HAP-1 (cell line): ENCODE measurements around the gene CWC25.
"Not testable (repeated sequence)": the region's sequence is repeated elsewhere in the genome, so short reads cannot be mapped to it uniquely, and the experiment has no call there.

Source experiments
- DNase-seq, 2 experiments: peaks; one replicate each; pipeline ENCODE4 v3.0.0-alpha.2; 2016 to 2020; ENCODE audit warnings: low spot score in 2 of 2
- H3K27me3 ChIP-seq: fragments of 250-450 bp; sonication (Bioruptor Pico); 2 replicates; pipeline ENCODE4 v1.5.1; 2020; ENCODE audit warnings: low read depth, mild to moderate bottlenecking, moderate library complexity
- H3K36me3 ChIP-seq: fragments of 250-450 bp; sonication (Bioruptor Pico); replicated peaks from 2 replicates; pipeline ENCODE4 v1.5.1; 2020; ENCODE audit warnings: mild to moderate bottlenecking
- H3K4me1 ChIP-seq: fragments of 250-450 bp; sonication (Bioruptor Pico); 2 replicates; pipeline ENCODE4 v1.5.1; 2020; ENCODE audit warnings: mild to moderate bottlenecking
- H3K4me3 ChIP-seq: fragments of 250-450 bp; sonication (Bioruptor Pico); 2 replicates; pipeline ENCODE4 v1.5.1; 2020; ENCODE audit warnings: mild to moderate bottlenecking, moderate library complexity
- H3K9me3 ChIP-seq: fragments of 250-450 bp; sonication (Bioruptor Pico); 2 replicates; pipeline ENCODE4 v1.5.1; 2020; ENCODE audit warnings: mild to moderate bottlenecking, moderate library complexity
- in situ Hi-C: fragments of 300-500 bp; cut with MboI; formaldehyde crosslinking; loops from 3 replicates; pipeline ENCODE4 v1.14.3; 2020; ENCODE audit warnings: low sequenced_read_pairs, inconsistent platforms, mixed read lengths

Gene CWC25

DNA sequence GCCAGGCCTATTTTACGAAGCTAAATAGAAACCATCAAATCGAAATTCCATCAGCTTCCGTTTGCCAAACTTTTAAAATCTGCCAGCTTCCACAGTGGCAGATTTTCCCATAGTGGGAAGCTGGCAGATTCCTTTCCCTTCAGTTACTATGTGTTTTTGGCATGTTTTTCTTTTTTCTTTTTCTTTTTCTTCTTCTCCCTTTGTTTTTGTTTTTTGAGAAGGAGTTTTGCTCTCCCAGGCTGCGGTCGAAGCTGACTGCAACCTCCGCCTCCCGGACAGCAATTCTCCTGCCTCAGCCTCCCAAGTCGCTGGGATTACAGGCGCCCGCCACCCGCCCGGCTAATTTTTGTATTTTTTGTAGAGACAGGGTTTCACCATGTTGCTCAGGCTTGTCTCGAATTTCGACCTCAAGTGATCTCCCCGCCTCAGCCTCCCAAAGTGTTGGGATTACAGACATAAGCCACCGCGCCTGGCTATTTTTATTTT, 684 bp upstream of the CWC25 start:
- peak overlapping the region; percentile 93 for H3K4me3 ChIP-seq
- no peak for DNase-seq
- H3K27me3 ChIP-seq = no peaks in the 10 kb centered on the region
- no peaks in the 10 kb centered on the region; the same call in 1 of the 2 replicates for H3K9me3 ChIP-seq
- in situ Hi-C loops = no loop called here
- H3K36me3 ChIP-seq = peaks cover 3% of the 10 kb centered on the region
- H3K4me1 ChIP-seq = peaks cover 14% of the 10 kb centered on the region

DNA sequence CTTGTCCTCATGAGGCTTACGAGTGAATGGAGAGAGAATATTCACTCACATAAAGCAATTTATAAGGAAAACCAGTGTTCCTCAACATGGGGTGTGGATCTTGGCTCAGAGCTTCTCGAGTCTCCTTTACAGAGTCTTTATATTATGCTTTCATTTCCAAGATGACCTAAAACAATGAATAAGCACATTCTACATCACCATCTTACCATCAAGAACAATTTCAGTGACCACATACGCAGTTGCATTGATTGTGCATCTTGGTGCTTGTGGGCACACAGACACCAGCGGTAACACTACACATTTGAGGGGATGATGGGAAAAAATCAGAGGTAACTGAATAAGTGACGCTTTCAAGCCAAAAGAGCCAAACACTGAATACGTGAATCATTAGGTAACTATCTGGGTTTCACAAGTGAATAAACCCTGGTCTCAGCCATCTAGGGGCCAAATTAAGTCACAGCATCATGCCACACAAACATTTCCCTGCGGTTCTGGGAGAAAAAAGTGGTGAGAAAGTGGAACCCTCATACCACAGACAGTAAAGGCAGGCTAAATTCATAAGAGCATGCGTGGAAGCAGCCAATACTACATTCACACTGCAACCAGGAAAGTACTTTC, 9.4 kb downstream of the CWC25 start:
- Histone ChIP-seq H3K27me3 (no peaks in the 10 kb centered on the region), H3K36me3 (peaks cover 34% of the 10 kb centered on the region), H3K9me3 (no peaks in the 10 kb centered on the region), H3K4me3 (no peak overlapping the region), H3K4me1 (no peaks in the 10 kb centered on the region)
- DNase-seq = no peak
- in situ Hi-C loops = no loop called here

GRCh38 chr17:38809828-38810227, 15.3 kb downstream of the CWC25 start:
- H3K4me3 ChIP-seq = no peak overlapping the region
- in situ Hi-C loops = no loop called here
- H3K27me3 ChIP-seq = no peaks in the 10 kb centered on the region
- no peak for DNase-seq
- H3K9me3 ChIP-seq = no peaks in the 10 kb centered on the region
- no peaks in the 10 kb centered on the region for H3K4me1 ChIP-seq
- H3K36me3 ChIP-seq = peaks cover 55% of the 10 kb centered on the region

GRCh38 chr17:38800237-38800760, 24.8 kb downstream of the CWC25 start:
- Histone ChIP-seq H3K9me3 (no peaks in the 10 kb centered on the region), H3K4me3 (peak overlapping the region; percentile 78), H3K27me3 (no peaks in the 10 kb centered on the region), H3K36me3 (peaks cover 38% of the 10 kb centered on the region), H3K4me1 (peaks cover 14% of the 10 kb centered on the region)
- in situ Hi-C loops = no loop called here
- no peak for DNase-seq

- DNase-seq = peak; percentile 97 to 99
- in situ Hi-C loops = no loop called here
- Histone ChIP-seq H3K4me1 (peaks cover 14% of the 10 kb centered on the region), H3K9me3 (no peaks in the 10 kb centered on the region), H3K4me3 (peak within 1 kb of the TSS; percentile 78), H3K27me3 (no peaks in the 10 kb centered on the region), H3K36me3 (peaks cover 35% of the 10 kb centered on the region)
These were observed 25.5 kb downstream of the CWC25 start, which contains the start of gene PIP4K2B for GRCh38 chr17:38799501-38800236. Gene PIP4K2B, minus strand, starts transcription at chr17:38799556. Its CDS starts 132 bp downstream, at chr17:38799424.

DNA sequence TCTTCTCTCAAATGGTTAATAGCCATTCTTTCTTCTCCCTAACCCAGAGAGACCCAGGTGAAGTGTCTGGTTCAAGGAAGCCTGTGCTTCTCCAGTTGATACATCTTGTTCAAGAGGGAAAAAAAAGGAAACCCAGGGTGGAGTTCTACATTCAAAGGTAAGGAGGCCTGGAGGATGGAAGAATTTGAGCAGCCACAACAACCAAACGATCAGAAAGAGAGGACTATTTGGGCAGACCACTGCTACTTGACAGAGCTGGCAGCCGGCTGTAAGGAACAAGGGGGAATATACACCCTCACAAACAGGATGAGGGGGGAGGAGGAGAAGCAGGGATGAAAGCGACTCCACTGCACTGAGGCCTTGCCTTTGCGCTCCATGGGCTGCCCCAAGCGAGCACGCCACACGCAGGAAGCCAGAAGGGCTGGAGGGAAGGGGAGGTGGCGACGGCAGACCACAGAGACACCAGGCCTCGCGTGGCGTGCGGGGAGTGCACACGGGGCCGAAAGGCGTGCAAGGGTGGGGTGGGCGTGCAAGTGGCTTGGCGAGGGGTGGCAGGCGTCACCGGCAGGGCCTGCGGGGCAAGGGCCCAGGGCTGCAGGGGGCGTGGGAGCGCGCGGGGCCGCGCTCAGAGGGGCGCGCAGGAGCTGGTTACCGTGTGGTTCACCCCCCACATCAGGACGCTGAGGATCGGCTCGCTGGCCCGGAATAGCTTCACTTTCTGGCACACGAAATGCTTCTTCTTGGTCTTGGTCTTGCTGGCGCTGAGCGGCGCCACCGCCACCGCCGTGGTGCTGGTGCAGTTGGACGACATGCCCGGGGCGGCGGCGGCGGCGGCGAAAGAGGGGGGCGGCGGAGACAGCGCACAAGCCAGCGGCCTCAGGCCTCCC, 26.3 kb downstream of the CWC25 start:
- H3K9me3 ChIP-seq = no peaks in the 10 kb centered on the region
- no peaks in the 10 kb centered on the region for H3K27me3 ChIP-seq
- in situ Hi-C loops = no loop called here
- peaks cover 30% of the 10 kb centered on the region for H3K36me3 ChIP-seq
- peak overlapping the region; percentile 78 for H3K4me3 ChIP-seq
- H3K4me1 ChIP-seq = peaks cover 14% of the 10 kb centered on the region
- DNase-seq = peak in 1 of 2 experiments; percentile 11

- in situ Hi-C loops = no loop called here
- H3K27me3 ChIP-seq = no peaks in the 10 kb centered on the region
- peaks cover 14% of the 10 kb centered on the region for H3K4me1 ChIP-seq
- H3K9me3 ChIP-seq = no peaks in the 10 kb centered on the region
- H3K36me3 ChIP-seq = peaks cover 25% of the 10 kb centered on the region
- H3K4me3 ChIP-seq = peak overlapping the region; percentile 78
- DNase-seq = no peak
These were observed 27.3 kb downstream of the CWC25 start for GRCh38 chr17:38797828-38798227.

DNA sequence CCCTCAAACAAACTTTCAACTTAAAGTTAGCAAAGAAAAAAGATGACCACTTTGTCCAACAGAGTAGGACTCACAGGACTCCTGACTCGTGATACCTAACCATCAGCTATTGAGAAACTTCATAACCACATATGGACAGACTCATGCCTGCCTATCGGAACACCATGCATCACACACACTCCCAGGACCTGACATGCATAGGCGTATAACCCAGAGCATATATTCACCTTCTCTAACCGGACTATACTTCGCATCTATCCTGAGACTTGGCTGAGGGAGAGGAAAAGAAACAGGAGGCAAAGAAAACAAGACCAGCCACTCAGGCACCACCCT, 28.0 kb downstream of the CWC25 start:
- Histone ChIP-seq H3K4me1 (peaks cover 14% of the 10 kb centered on the region), H3K36me3 (peaks cover 18% of the 10 kb centered on the region), H3K4me3 (no peak overlapping the region), H3K27me3 (no peaks in the 10 kb centered on the region), H3K9me3 (no peaks in the 10 kb centered on the region)
- in situ Hi-C loops = no loop called here
- no peak for DNase-seq

DNA sequence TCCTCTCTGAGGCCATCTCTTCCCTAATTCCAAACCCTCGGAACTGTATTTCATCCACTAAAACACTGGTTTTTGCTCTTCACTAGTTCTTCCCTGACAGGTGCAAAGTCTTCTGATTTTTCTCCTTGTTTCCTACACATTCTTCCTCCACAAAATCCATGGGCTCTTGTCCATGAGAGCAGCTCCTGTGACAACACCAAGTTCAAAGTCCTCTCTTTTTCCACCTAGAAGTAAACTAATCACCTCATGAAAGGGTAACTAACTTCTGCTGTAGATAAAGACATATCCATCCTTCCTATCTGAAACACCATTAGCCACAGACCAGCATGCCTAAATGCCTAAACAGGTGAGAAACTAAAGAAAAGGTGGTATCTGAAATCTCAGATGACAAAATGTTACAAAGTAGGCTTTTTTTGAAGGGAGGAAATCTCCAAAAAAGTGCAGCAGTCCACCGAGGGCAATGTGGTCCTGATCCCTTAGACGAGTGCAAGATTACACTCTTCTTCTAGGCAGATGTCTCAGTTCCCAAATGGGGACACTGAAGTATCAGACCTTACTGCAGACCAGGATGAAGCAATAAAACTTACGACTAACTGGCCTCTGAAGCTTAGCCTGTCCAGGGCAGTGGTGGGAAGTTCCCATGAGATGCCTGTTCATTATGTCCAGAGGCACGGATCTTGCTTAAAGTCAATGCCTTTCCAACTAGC, 28.5 kb downstream of the CWC25 start:
- Histone ChIP-seq H3K4me1 (peaks cover 14% of the 10 kb centered on the region), H3K9me3 (no peaks in the 10 kb centered on the region), H3K36me3 (peaks cover 18% of the 10 kb centered on the region), H3K27me3 (no peaks in the 10 kb centered on the region), H3K4me3 (no peak overlapping the region)
- no peak for DNase-seq
- in situ Hi-C loops = no loop called here

GRCh38 chr17:38794221-38794620, 30.9 kb downstream of the CWC25 start:
- Histone ChIP-seq H3K27me3 (no peaks in the 10 kb centered on the region), H3K9me3 (no peaks in the 10 kb centered on the region), H3K36me3 (peaks cover 12% of the 10 kb centered on the region), H3K4me1 (peaks cover 13% of the 10 kb centered on the region), H3K4me3 (no peak overlapping the region)
- DNase-seq = no peak
- in situ Hi-C loops = no loop called here

GRCh38 chr17:38791162-38791561, 34.0 kb downstream of the CWC25 start:
- in situ Hi-C loops = no loop called here
- peaks cover 10% of the 10 kb centered on the region for H3K36me3 ChIP-seq
- DNase-seq = no peak

DNA sequence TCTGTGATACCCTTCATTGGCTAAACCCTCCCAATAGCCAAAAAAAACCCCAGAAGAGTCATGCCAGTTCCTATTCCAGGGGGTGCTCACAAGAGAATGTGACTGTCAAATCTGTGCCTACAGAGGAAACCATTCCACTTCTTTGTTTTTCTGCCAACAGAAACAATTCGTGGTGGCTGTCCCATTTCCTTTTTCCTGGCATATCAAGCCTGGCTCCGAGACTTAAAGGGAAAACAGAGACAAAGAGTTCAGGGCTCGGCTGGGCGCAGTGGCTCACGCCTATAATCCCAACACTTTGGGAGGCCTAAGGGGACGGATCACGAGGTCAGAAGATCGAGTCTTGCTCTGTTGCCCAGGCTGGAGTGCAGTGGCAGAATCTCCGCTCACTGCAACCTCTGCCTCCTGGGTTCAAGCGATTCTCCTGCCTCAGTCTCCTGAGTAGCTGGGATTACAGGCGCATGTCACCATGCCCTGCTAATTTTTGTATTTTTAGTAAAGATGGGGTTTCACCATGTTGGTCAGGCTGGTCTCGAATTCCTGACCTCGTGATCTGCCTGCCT, 34.9 kb downstream of the CWC25 start:
- H3K4me1 ChIP-seq, H3K4me3 ChIP-seq, H3K27me3 ChIP-seq, in situ Hi-C loops, H3K9me3 ChIP-seq, DNase-seq: not testable (repeated sequence)
- H3K36me3 ChIP-seq = peaks cover 15% of the 10 kb centered on the region

More at GRCh38 chr17:38791162-38791561, 34.0 kb downstream of the CWC25 start:
- Histone ChIP-seq H3K4me3 (no peak overlapping the region), H3K4me1 (peaks cover 7% of the 10 kb centered on the region), H3K27me3 (no peaks in the 10 kb centered on the region), H3K9me3 (no peaks in the 10 kb centered on the region)

GRCh38 chr17:38789185-38789584, 35.9 kb downstream of the CWC25 start:
- H3K9me3 ChIP-seq = no peaks in the 10 kb centered on the region
- no peaks in the 10 kb centered on the region for H3K27me3 ChIP-seq
- no peak overlapping the region for H3K4me3 ChIP-seq
- DNase-seq = peak in 1 of 2 experiments; percentile 22
- in situ Hi-C loops = no loop called here
- peaks cover 25% of the 10 kb centered on the region for H3K36me3 ChIP-seq
- H3K4me1 ChIP-seq = peaks cover 7% of the 10 kb centered on the region
